ENCODE data around the gene SHD.
"Not testable (repeated sequence)": the region's sequence is repeated elsewhere in the genome, so short reads cannot be mapped to it uniquely, and the experiment has no call there.

SHD gene

DNA sequence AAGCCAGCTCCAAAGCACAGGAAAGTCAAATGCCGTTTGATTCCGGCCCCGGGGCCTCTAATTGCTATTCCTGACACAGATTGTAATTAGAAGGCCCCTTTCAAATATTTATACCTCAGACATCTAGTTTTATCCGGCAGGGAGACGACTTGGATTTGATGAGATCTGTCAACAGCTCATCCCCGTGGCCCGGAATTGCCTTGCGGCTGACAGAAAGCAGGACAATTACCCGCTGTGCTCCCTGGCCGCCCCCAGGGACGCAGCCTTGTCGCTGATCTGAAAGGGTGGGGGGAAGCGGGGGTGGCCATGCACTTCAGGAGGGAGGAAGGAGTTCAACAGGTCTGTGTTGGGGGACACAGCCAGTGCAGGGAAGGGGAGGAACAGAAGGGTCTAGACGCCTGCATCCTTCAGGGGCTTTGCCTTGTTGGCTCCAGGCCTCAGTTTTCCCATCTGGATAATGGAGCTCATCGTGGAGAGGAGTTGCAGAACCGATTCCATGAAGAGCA, 1.8 kb upstream of the SHD start:
- DNase-seq = no peak
- Mint-ChIP-seq H3K9me3 (no peaks in the 10 kb centered on the region), H3K27ac (no peak overlapping the region), H3K36me3 (ENCODE audit: insufficient read depth) (peaks cover 3% of the 10 kb centered on the region), H3K4me1 (ENCODE audit: low read depth in 2 of 2) (peaks cover 0 to 3% of the 10 kb centered on the region in 2 donors), H3K27me3 (peaks cover 11 to 44% of the 10 kb centered on the region in 2 donors), H3K4me3 (no peak overlapping the region)
- no peak for ATAC-seq (replicated peaks)

DNA sequence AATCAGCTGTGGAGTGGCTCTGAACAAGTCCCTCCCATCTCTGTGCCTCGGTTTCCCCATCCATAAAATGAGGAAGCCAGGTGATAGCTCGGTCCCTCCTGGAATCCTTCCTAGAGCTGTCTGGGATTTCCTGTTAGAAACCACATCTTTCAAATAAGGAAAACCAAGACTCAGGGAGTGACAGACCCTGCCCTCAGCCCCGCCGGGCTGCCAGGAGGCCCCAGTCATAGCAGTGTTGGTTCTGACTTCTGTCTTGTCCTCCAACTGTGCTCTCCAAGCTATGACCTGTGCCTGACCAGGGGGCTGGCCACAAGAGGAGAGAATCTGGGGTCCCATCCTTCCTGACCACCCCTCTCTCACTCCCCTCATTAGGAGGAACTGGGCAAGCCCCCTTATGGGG, 1.1 kb upstream of the SHD start:
- ATAC-seq (replicated peaks) (no peak), DNase-seq (no peak)
- peaks cover under 1% of the 10 kb centered on the region for H3K36me3 Mint-ChIP-seq (ENCODE audit: insufficient read depth)
- peaks cover 11 to 44% of the 10 kb centered on the region in 2 donors for H3K27me3 Mint-ChIP-seq
- no peak overlapping the region for H3K4me3 Mint-ChIP-seq
- H3K9me3 Mint-ChIP-seq = no peaks in the 10 kb centered on the region
- H3K27ac Mint-ChIP-seq = no peak overlapping the region
- H3K4me1 Mint-ChIP-seq (ENCODE audit: low read depth in 2 of 2) = peaks cover 0 to 3% of the 10 kb centered on the region in 2 donors

DNA sequence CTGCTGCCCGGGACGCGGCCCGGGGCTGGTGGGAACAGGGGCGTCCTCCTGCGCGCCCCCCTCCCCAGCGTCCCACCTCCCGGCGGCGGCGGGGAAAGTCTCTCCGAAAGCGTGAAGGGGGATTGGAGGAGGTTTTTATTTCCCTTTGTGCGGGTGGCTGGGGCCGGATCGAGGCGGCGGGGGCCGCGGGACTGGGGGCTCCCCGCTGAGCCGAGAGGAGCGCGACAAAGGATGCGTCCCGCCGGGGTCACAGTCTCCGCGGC, 132 bp downstream of the SHD start:
- Mint-ChIP-seq H3K9me3 (no peaks in the 10 kb centered on the region), H3K4me1 (ENCODE audit: low read depth in 2 of 2) (peaks cover 0 to 3% of the 10 kb centered on the region in 2 donors), H3K36me3 (ENCODE audit: insufficient read depth) (no peaks in the 10 kb centered on the region), H3K4me3 (no peak overlapping the region), H3K27me3 (peaks cover 11 to 44% of the 10 kb centered on the region in 2 donors), H3K27ac (no peak overlapping the region)
- ATAC-seq (replicated peaks) (no peak), DNase-seq (no peak)

DNA sequence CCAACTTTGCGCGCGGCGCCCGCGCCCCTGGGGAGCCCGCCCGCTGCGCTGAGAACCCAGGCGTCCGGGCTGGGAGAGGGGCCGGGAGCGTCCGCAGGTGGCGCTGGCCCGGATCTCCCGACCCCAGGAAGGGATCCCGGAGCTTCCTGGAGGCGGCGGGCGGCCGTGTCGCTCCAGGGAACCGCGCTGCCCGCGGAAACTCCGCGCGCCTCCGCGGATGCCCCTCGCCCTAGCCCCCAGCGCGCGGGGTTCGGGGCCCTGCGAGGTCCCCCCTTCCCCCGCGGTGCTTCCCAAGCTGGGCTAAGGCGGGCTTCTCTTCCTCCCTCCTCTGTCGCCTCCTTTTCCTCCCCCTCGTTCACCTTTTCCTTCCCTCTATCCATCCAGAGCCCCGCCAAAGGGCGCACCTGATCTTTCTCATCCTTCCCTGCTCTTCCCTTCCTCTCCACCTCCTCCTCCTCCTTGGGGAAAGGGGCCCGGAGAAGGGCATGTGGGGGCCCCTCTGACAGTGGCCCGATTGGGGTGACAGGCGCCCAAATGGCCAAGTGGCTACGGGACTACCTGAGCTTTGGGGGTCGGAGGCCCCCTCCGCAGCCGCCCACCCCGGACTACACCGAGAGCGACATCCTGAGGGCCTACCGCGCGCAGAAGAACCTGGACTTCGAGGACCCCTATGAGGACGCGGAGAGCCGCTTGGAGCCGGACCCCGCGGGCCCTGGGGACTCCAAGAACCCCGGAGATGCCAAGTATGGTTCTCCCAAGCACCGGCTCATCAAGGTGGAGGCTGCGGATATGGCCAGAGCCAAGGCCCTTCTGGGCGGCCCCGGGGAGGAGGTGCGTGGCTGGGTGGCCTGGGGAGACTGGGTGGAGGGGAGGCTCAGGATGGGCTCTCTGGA, 710 bp downstream of the SHD start:
- Mint-ChIP-seq H3K4me3 (peak overlapping the region; percentile 11 to 71), H3K27me3 (peaks cover 11 to 44% of the 10 kb centered on the region in 2 donors), H3K27ac (no peak overlapping the region), H3K4me1 (ENCODE audit: low read depth in 2 of 2) (peaks cover 0 to 3% of the 10 kb centered on the region in 2 donors), H3K9me3 (no peaks in the 10 kb centered on the region), H3K36me3 (ENCODE audit: insufficient read depth) (no peaks in the 10 kb centered on the region)
- DNase-seq (no peak), ATAC-seq (replicated peaks) (peak; percentile 31)

DNA sequence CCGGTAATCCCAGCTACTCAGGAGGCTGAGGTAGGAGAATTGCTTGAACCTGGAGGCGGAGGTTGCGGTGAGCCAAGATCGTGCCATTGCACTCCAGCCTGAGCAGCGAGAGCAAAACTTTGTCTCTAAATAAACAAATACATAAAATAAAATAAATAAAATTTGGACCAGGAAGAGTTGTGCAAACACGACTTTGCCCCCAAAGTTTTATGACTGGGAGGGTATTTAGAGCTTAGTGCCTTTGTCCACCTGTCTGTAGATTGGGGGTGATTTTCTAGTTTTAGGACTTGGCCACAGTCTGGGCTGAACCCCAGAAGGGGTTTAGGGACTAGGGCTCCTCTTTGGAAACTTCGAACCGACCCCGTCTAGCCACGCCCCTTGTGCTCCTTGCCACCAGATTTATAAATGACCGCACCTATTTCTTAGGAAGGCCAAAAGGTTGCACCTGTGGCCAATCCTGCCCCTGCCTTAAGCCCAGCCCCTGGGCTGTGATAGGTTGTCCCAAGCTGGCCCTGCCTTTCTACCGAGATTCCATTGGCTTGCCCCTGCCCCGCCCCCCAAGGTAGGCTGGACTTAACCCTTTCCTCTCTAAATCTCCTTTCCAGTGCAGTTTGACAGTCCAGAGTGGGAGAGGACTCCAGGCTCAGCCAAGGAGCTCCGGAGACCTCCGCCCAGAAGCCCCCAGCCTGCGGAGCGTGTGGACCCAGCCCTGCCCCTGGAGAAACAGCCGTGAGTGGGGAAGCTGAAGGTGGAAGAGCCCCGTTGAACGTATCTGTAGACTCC, 5.3 kb downstream of the SHD start:
- DNase-seq (no peak), ATAC-seq (replicated peaks) (no peak)
- peaks cover 0 to 3% of the 10 kb centered on the region in 2 donors for H3K4me1 Mint-ChIP-seq (ENCODE audit: low read depth in 2 of 2)
- H3K4me3 Mint-ChIP-seq = no peak overlapping the region
- no peaks in the 10 kb centered on the region for H3K9me3 Mint-ChIP-seq
- H3K27me3 Mint-ChIP-seq = peaks cover 17 to 28% of the 10 kb centered on the region in 2 donors
- H3K36me3 Mint-ChIP-seq (ENCODE audit: insufficient read depth) = no peaks in the 10 kb centered on the region
- no peak overlapping the region for H3K27ac Mint-ChIP-seq

DNA sequence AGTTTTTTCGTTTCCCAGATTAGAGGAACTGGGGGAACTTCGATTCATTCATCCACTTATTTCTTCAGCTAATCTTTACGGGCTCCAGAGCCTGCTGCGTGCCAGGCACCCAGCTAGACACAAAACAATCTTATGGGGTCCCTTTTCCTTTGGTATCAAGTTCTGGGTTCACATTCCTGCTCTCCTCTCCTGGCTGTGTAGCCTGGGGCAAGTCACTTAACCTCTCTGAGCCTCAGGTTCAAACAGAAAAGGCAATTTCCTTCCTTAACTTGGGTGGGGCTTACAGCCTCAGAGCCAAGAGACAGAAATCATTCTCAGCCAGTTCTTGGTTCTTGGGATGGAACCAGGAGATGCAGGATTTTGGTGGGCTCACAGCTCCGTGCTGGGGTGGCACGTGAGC, 5.9 kb downstream of the SHD start:
- no peaks in the 10 kb centered on the region for H3K36me3 Mint-ChIP-seq (ENCODE audit: insufficient read depth)
- H3K9me3 Mint-ChIP-seq = no peaks in the 10 kb centered on the region
- H3K4me1 Mint-ChIP-seq (ENCODE audit: low read depth in 2 of 2) = no peaks in the 10 kb centered on the region
- H3K4me3 Mint-ChIP-seq = no peak overlapping the region
- H3K27ac Mint-ChIP-seq = no peak overlapping the region
- DNase-seq (no peak), ATAC-seq (replicated peaks) (no peak)
- peaks cover 13 to 22% of the 10 kb centered on the region in 2 donors for H3K27me3 Mint-ChIP-seq

DNA sequence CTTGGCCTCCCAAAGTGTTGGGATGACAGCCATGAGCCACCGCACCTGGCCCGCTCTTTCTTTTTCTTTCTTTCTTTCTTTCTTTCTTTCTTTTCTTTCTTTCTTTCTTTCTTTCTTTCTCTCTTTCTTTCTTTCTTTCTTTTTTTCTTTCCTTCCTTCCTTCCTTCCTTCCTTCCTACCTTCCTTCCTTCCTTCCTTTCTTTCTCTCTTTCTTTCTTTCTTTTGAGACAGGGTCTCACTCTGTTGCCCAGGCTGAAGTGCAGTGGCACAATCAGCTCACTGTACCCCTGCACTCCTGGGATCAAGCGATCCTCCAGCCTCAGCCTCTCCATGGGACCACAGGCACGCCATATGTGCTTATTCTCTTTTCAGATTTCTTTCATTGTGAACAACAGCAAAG, 7.1 kb downstream of the SHD start:
- not testable (repeated sequence) for ATAC-seq (replicated peaks); H3K36me3 Mint-ChIP-seq (ENCODE audit: insufficient read depth); H3K4me1 Mint-ChIP-seq (ENCODE audit: low read depth in 2 of 2); H3K4me3 Mint-ChIP-seq; H3K9me3 Mint-ChIP-seq; H3K27ac Mint-ChIP-seq; DNase-seq
- peaks cover 10 to 11% of the 10 kb centered on the region in 2 donors for H3K27me3 Mint-ChIP-seq

DNA sequence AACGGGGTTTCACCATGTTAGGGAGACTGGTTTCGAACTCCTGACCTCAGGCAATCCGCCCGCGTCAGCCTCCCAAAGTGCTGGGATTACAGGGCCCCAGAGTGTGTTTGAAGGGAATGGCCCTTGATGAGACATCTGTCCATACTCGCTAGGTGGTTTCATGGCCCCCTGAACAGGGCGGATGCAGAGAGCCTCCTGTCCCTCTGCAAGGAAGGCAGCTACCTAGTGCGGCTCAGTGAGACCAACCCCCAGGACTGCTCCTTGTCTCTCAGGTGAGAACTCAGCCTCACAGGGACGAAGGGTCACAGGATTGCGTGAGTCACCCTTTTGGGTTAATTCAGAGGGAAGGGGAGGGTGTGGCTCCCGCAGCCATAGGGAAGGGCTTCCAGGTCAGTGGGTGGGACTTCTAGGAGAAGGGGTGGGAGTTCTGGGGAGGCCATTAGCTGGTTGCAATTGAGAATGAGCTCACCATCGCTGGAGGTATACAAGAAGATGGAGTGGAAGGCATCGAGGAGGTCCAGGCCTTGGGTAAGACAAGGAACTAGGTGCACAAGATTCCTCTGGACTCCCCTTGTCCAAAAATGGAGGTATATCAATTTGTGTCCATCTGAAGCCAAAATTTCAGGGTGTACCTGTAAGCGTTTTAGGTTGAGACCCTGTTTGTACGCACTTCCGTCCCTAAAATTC, 9.2 kb downstream of the SHD start:
- Mint-ChIP-seq H3K27me3 (peaks cover 0 to 6% of the 10 kb centered on the region in 2 donors), H3K27ac (no peak overlapping the region), H3K9me3 (no peaks in the 10 kb centered on the region), H3K36me3 (ENCODE audit: insufficient read depth) (peaks cover 9% of the 10 kb centered on the region), H3K4me3 (no peak overlapping the region), H3K4me1 (ENCODE audit: low read depth in 2 of 2) (no peaks in the 10 kb centered on the region)
- DNase-seq (no peak), ATAC-seq (replicated peaks) (no peak)

DNA sequence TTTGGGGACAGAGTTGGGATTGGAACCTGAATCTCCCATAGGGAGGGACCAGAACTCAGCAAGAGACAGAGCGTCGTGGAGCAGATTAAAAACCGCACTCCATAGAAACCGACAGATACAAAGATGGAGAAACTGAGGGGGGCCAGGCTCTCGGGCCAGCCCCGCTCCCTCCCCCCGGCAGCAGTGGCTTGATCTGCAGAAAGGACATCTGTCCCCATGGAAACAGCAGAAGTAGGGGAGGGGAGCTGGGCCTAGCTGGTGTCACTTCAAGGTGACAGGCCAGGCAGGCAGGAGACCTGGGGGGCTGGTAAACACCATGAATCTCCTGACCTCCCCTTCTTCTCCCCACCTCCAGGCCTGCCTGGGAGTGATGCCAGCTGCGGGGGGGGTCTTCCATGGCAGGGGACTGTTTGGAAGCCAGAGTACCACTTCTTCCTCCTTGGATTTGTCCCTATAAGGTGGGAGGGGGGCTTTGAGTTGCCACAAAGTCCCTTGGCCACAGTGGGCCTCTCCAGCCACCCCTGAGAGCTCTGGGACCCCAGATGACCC, 12.2 kb downstream of the SHD start:
- no peaks in the 10 kb centered on the region for H3K9me3 Mint-ChIP-seq

DNA sequence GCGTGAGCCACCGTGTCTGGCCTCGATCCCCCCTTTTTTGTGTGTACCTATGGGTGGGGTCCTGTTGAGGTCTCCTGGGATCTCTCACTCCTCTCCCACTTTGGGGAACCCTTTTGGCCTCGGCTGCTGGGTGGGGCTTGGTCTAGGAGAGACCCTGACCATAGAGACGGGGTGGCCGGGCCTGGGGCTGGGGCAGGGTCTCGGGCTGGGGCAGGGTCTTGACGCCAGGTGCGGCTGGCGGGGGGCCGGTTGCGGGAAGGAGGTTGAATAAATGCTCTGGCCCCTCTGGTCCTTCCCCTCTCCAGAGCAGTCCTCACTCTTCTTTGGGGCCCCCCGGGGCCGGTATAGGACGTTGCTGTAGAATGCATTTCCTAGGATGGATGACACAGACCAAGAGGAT, 13.4 kb downstream of the SHD start:
- peaks cover 0 to 2% of the 10 kb centered on the region in 2 donors for H3K4me1 Mint-ChIP-seq (ENCODE audit: low read depth in 2 of 2)
- no peak for DNase-seq
- no peak overlapping the region for H3K27ac Mint-ChIP-seq
- H3K27me3 Mint-ChIP-seq = no peaks in the 10 kb centered on the region
- peaks cover 9% of the 10 kb centered on the region for H3K36me3 Mint-ChIP-seq (ENCODE audit: insufficient read depth)
- H3K4me3 Mint-ChIP-seq = no peak overlapping the region
- ATAC-seq (replicated peaks) = no peak
- no peaks in the 10 kb centered on the region for H3K9me3 Mint-ChIP-seq

More for the DNA sequence above, 12.2 kb downstream of the SHD start:
- Mint-ChIP-seq H3K27me3 (peaks cover 0 to 2% of the 10 kb centered on the region in 2 donors), H3K36me3 (ENCODE audit: insufficient read depth) (peaks cover 9% of the 10 kb centered on the region), H3K4me3 (no peak overlapping the region), H3K27ac (no peak overlapping the region), H3K4me1 (ENCODE audit: low read depth in 2 of 2) (no peaks in the 10 kb centered on the region)
- ATAC-seq (replicated peaks) = no peak
- no peak for DNase-seq

DNA sequence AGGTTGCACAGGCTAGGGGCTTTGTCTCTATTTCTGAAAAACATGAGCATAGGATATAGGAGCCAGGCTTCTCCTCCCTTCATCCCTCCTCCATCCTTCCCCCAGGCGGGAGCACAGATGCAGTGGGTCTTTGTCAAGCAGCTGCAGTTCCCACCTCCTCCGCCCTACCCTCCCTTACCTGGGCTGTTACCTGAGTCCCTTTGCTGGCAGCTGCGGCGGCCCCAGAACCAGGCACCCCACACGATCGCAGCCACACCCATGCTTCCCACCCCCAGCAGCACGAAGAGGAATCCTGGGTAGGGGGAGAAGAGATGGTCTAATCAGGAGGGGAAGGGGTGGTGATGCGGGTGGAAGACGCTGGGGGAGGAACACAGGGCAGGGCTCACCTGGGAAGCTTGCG, 15.3 kb downstream of the SHD start:
- Mint-ChIP-seq H3K36me3 (ENCODE audit: insufficient read depth) (peaks cover 9% of the 10 kb centered on the region), H3K27ac (no peak overlapping the region), H3K4me1 (ENCODE audit: low read depth in 2 of 2) (peaks cover 0 to 5% of the 10 kb centered on the region in 2 donors), H3K27me3 (no peaks in the 10 kb centered on the region), H3K4me3 (no peak overlapping the region), H3K9me3 (no peaks in the 10 kb centered on the region)
- ATAC-seq (replicated peaks) (no peak), DNase-seq (no peak)

DNA sequence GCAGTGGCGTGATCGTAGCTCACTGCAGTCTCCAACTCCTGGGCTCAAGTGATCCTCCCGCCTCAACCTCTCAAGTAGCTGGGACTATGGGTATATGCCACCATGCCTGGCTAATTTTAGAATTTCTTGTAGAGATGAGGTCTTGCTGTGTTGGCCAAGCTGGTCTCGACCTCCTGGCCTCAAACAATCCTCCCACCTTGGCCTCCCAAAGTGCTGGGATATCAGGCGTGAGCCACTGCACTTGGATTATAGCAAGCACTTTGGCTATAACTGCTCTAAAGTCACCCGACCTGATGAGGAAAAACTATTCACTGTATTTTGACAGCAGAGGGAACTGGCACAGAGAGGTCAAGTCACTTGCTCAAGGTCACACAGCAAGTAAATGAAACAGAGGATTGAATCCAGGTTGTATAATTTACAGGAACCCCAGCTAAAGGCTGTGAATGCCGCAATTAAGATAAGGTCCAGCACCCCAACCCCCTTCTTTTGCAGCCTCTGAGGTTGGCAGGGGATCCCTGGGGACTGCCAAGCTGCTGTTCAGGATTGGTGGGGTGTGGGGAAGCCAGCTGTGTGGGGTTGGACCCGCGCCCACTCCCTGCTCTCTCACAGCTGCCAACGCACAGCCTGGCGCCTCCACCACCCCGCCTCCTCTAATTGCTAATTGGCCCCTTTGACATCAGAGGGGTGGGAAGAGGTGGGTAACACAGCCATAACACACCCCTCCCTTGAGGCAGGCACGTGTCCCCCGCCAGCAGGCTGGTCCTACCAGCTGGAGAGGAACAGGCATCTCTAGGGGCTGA, 17.1 kb downstream of the SHD start:
- peaks cover 0 to 10% of the 10 kb centered on the region in 2 donors for H3K4me1 Mint-ChIP-seq (ENCODE audit: low read depth in 2 of 2)
- peaks cover 9% of the 10 kb centered on the region for H3K36me3 Mint-ChIP-seq (ENCODE audit: insufficient read depth)
- DNase-seq (no peak), ATAC-seq (replicated peaks) (no peak)
- H3K27ac Mint-ChIP-seq = peak overlapping the region in 1 of 2 donors; percentile 51
- H3K4me3 Mint-ChIP-seq = no peak overlapping the region
- H3K9me3 Mint-ChIP-seq = no peaks in the 10 kb centered on the region
- no peaks in the 10 kb centered on the region for H3K27me3 Mint-ChIP-seq

All from effector memory CD8-positive, alpha-beta T cell (primary cell).